DND-41 (cell line): ENCODE data around the gene PPP3CA.

Source experiments
- ATAC-seq: fragments of 200-7000 bp; cut with Tn5 transposase; 3 replicates; pipeline ENCODE4 v1.9.1; 2021; ENCODE audit warnings: low read depth; ENCODE audit not compliant: insufficient read depth
- DNase-seq: peaks from one replicate; pipeline ENCODE4 v3.0.0-alpha.2; 2020
- H2AFZ ChIP-seq: 2 replicates; pipeline ENCODE4 v1.6.0; 2012; ENCODE audit warnings: low read depth, low read length
- H3K27ac ChIP-seq: 2 replicates; pipeline ENCODE4 v1.5.1; 2012; ENCODE audit warnings: low read length, inconsistent platforms
- H3K27me3 ChIP-seq: fragments of 200-600 bp; sonication (generic); 2 replicates; pipeline ENCODE4 v1.6.0; 2012; ENCODE audit warnings: low read length, mild to moderate bottlenecking, inconsistent platforms; ENCODE audit not compliant: insufficient read depth, poor library complexity
- H3K36me3 ChIP-seq: 2 replicates; pipeline ENCODE4 v1.5.1; 2012; ENCODE audit warnings: low read length, inconsistent platforms; ENCODE audit not compliant: insufficient read depth
- H3K4me1 ChIP-seq: 2 replicates; pipeline ENCODE4 v1.5.1; 2012; ENCODE audit warnings: mild to moderate bottlenecking, low read length; ENCODE audit not compliant: insufficient read depth
- H3K4me2 ChIP-seq: 2 replicates; pipeline ENCODE4 v1.6.0; 2012; ENCODE audit warnings: mild to moderate bottlenecking, moderate library complexity, low read length, inconsistent platforms; ENCODE audit not compliant: insufficient read depth
- H3K4me3 ChIP-seq, 2 experiments: fragments of 200-600 bp in 1 of 2; shearing (Covaris generic) in 1 of 2; 2 replicates each; pipeline ENCODE4 v1.5.1; 2012 to 2016; ENCODE audit warnings: inconsistent platforms in 2 of 2, low read length in 2 of 2, mild to moderate bottlenecking in 2 of 2, low read depth in 1 of 2, moderate library complexity in 1 of 2
- H3K79me2 ChIP-seq: 2 replicates; pipeline ENCODE4 v1.6.0; 2012; ENCODE audit warnings: low read length, inconsistent platforms; ENCODE audit not compliant: insufficient read depth
- H3K9ac ChIP-seq: 2 replicates; pipeline ENCODE4 v1.6.0; 2012; ENCODE audit warnings: low read depth, mild to moderate bottlenecking, inconsistent platforms, low read length, moderate library complexity
- H3K9me3 ChIP-seq: 2 replicates; pipeline ENCODE4 v1.5.1; 2012; ENCODE audit warnings: low read length, moderate library complexity, mild to moderate bottlenecking, inconsistent platforms; ENCODE audit not compliant: insufficient read depth, severe bottlenecking
- H4K20me1 ChIP-seq: 2 replicates; pipeline ENCODE4 v1.6.0; 2012; ENCODE audit warnings: low read length; ENCODE audit not compliant: insufficient read depth
- CTCF ChIP-seq: IDR thresholded peaks from 2 replicates; pipeline ENCODE4 v1.5.1; 2012; ENCODE audit warnings: borderline replicate concordance, low read length, moderate library complexity, mild to moderate bottlenecking; ENCODE audit not compliant: poor library complexity, severe bottlenecking; ENCODE audit errors: extremely low read depth
- EZH2 ChIP-seq: IDR thresholded peaks from 3 replicates; pipeline ENCODE4 v1.6.1; 2012; ENCODE audit warnings: borderline replicate concordance, low read depth, mild to moderate bottlenecking, moderate library complexity, low read length, inconsistent platforms; ENCODE audit not compliant: severe bottlenecking

The PPP3CA gene

DNA sequence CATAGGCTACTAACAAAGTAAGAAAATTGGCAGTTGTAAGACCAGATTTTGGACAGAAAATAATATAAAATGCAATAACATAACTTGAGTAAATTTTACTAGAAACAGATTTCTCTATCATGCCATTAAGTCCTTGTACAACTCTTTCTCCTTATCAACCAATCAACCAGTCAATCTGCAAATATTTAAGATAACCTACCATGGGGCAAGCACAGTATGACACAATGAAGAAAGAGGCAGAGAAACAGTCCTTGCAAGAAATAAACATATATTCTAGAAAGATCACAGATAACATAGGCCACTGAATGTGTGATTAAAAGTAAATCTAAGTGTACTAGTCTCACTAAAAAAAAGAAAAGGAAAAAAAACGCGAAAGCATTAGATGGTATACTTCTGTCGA lies 194.8 kb downstream of the PPP3CA start:
- no peak for ATAC-seq
- no peak for DNase-seq
- Histone ChIP-seq H3K4me3 (no peak overlapping the region), H3K79me2 (no peaks in the 10 kb centered on the region), H3K36me3 (no peaks in the 10 kb centered on the region), H2AFZ (no peak overlapping the region), H3K4me2 (no peak overlapping the region), H4K20me1 (no peaks in the 10 kb centered on the region), H3K9ac (no peak overlapping the region), H3K27ac (no peak overlapping the region), H3K27me3 (no peaks in the 10 kb centered on the region), H3K4me1 (no peaks in the 10 kb centered on the region), H3K9me3 (no peaks in the 10 kb centered on the region)
- TF ChIP-seq CTCF: no peak

- Histone ChIP-seq H3K79me2 (no peaks in the 10 kb centered on the region), H3K4me2 (no peak overlapping the region), H3K9ac (no peak overlapping the region), H3K4me3 (no peak overlapping the region), H3K36me3 (no peaks in the 10 kb centered on the region), H3K9me3 (no peaks in the 10 kb centered on the region), H3K4me1 (no peaks in the 10 kb centered on the region), H3K27ac (no peak overlapping the region), H4K20me1 (no peaks in the 10 kb centered on the region), H2AFZ (no peak overlapping the region), H3K27me3 (no peaks in the 10 kb centered on the region)
- no peak for ATAC-seq
- no peak for DNase-seq
- TF ChIP-seq CTCF: no peak
- TF ChIP-seq EZH2: no peak
These were observed 198.8 kb downstream of the PPP3CA start for GRCh38 chr4:101148551-101148950.

DNA sequence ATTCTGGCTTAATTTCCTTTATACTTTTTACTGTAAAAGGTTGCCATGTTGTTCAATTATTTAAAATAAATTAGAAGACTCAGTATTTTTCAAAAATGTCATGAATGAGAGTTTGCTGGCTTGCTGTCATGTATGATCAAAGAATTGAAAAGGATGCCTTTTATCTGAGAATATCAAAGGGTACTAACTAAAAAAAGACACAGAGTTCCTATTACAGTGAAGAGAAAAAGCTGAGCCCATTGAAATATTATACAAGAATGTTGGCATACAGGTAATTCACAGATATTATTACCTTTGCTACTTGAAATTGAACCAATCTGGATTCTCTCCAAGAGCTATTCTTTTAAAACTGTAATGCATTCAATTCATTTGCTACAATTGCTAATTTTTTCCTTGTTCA lies 200.0 kb downstream of the PPP3CA start:
- no peak overlapping the region for H2AFZ ChIP-seq
- no peaks in the 10 kb centered on the region for H3K9me3 ChIP-seq
- no peak for DNase-seq
- no peaks in the 10 kb centered on the region for H3K36me3 ChIP-seq
- no peaks in the 10 kb centered on the region for H3K27me3 ChIP-seq
- TF ChIP-seq CTCF: no peak
- TF ChIP-seq EZH2: no peak
- no peak overlapping the region for H3K27ac ChIP-seq
- H3K4me3 ChIP-seq: no peak overlapping the region
- H4K20me1 ChIP-seq: no peaks in the 10 kb centered on the region
- no peak overlapping the region for H3K9ac ChIP-seq
- H3K4me2 ChIP-seq: no peak overlapping the region
- no peaks in the 10 kb centered on the region for H3K79me2 ChIP-seq
- ATAC-seq: no peak
- no peaks in the 10 kb centered on the region for H3K4me1 ChIP-seq

DNA sequence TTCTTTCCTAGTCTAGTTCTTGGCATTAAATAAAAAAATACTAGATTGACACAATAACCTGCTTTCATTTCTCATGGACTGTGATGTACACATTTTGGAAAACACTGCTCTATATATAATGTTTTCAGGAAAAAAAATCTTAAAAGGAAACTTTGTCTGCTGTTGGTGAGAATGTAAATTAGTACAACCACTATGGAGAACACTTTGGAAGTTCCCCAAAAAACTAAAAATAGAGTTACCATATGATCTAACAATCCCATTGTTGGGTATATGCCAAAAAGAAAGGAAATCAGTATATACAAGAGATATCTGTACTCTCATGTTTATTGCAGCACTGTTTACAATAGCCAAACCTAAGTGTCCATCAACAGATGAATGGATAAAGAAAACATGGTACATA lies 202.3 kb downstream of the PPP3CA start:
- TF ChIP-seq CTCF (no peak), EZH2 (no peak)
- H3K4me2 ChIP-seq: no peak overlapping the region
- H3K27me3 ChIP-seq: no peaks in the 10 kb centered on the region
- no peak overlapping the region for H2AFZ ChIP-seq
- H3K9me3 ChIP-seq: no peaks in the 10 kb centered on the region
- DNase-seq: no peak
- H3K27ac ChIP-seq: no peak overlapping the region
- no peaks in the 10 kb centered on the region for H3K4me1 ChIP-seq
- no peak overlapping the region for H3K4me3 ChIP-seq
- ATAC-seq: no peak
- no peaks in the 10 kb centered on the region for H3K36me3 ChIP-seq
- H3K9ac ChIP-seq: no peak overlapping the region
- no peaks in the 10 kb centered on the region for H4K20me1 ChIP-seq
- H3K79me2 ChIP-seq: no peaks in the 10 kb centered on the region
